Sigmoid colon (tissue), 3 donors: ENCODE measurements around the gene ACTN2.

Experiments used
- POLR2A ChIP-seq, 2 donors: fragments of 450-650 bp; IDR thresholded peaks; one replicate each; pipeline ENCODE4 v1.6.1; 2016; ENCODE audit warnings: antibody characterized with exemption in 2 of 2, mild to moderate bottlenecking in 2 of 2, moderate library complexity in 2 of 2
- TF ChIP-seq, protein P1 (sequence below), 4 experiments: fragments of 450-650 bp in 3 of 4; fragments of 200-600 bp in 1 of 4; IDR thresholded peaks; one replicate each; pipeline ENCODE4 v1.5.1; 2016 to 2019; ENCODE audit warnings: antibody characterized with exemption in 4 of 4, mild to moderate bottlenecking in 3 of 4, moderate library complexity in 2 of 4

GRCh38 chr1:236685205-236685916, 938 bp upstream of the ACTN2 start:
- TF ChIP-seq, protein P1, sequence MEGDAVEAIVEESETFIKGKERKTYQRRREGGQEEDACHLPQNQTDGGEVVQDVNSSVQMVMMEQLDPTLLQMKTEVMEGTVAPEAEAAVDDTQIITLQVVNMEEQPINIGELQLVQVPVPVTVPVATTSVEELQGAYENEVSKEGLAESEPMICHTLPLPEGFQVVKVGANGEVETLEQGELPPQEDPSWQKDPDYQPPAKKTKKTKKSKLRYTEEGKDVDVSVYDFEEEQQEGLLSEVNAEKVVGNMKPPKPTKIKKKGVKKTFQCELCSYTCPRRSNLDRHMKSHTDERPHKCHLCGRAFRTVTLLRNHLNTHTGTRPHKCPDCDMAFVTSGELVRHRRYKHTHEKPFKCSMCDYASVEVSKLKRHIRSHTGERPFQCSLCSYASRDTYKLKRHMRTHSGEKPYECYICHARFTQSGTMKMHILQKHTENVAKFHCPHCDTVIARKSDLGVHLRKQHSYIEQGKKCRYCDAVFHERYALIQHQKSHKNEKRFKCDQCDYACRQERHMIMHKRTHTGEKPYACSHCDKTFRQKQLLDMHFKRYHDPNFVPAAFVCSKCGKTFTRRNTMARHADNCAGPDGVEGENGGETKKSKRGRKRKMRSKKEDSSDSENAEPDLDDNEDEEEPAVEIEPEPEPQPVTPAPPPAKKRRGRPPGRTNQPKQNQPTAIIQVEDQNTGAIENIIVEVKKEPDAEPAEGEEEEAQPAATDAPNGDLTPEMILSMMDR (IDR thresholded peaks at IDR 0.05), result no peak
- no peak for TF ChIP-seq POLR2A (IDR thresholded peaks at IDR 0.05)
